Inflammatory macrophage treated with lipopolysaccharide for 1 hour (primary cell): ENCODE data around the gene C2orf68.
A peak's percentile ranks its signal among the peaks of the same experiment; 100 is the strongest.
"Not testable (repeated sequence)": the region's sequence is repeated elsewhere in the genome, so short reads cannot be mapped to it uniquely, and the experiment has no call there.

Experiments
- DNase-seq, 2 donors: peaks; one replicate each; pipeline ENCODE4 v3.0.0-alpha.2; 2020 to 2022

The C2orf68 gene, protein sequence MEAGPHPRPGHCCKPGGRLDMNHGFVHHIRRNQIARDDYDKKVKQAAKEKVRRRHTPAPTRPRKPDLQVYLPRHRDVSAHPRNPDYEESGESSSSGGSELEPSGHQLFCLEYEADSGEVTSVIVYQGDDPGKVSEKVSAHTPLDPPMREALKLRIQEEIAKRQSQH

GRCh38 chr2:85611705-85612587 lies at the start of gene C2orf68:
TSS of gene C2orf68 (minus strand) at chr2:85612066. CDS start at chr2:85611984, 82 bp downstream.
- DNase-seq, result peak; percentile 83 to 90

- DNase-seq, result no peak
Measured at GRCh38 chr2:85661139-85661858, 49.4 kb upstream of the C2orf68 start.

DNA sequence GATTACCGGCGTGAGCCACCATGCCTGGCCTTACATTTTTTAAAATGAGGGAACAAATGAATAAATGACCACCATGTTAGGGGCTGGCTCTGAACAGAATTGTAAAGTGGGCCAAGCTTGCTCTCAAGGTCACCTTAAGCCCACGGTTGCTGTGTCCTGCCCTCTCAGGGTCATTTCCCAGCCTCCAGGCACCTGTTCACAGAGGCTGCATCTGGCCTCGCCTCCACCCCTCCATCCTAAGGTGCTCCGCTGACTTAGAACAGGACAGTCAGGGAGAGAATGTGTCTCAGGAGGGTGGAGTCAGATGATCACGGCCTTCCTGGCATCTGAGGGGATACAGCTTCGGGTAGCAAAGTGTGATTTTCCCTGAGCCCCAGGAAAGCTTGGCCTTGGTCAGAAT lies 48.9 kb upstream of the C2orf68 start:
- DNase-seq, result no peak

DNA sequence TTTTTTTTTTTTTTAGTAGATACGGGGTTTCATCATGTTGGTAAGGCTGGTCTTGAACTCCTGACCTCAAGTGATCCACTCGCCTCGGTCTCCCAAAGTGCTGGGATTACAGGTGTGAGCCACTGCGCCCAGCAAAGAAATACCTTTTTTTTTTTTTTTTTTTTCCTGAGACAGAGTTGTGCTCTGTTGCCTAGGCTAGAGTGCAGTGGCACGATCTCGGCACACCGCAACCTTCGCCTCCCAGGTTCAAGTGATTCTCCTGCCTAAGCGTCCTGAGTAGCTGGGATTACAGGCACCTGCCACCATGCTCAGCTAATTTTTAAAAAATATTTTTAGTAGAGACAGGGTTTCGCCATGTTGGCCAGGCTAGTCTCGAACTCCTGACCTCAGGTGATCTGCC lies 48.4 kb upstream of the C2orf68 start:
- DNase-seq, result not testable (repeated sequence)

DNA sequence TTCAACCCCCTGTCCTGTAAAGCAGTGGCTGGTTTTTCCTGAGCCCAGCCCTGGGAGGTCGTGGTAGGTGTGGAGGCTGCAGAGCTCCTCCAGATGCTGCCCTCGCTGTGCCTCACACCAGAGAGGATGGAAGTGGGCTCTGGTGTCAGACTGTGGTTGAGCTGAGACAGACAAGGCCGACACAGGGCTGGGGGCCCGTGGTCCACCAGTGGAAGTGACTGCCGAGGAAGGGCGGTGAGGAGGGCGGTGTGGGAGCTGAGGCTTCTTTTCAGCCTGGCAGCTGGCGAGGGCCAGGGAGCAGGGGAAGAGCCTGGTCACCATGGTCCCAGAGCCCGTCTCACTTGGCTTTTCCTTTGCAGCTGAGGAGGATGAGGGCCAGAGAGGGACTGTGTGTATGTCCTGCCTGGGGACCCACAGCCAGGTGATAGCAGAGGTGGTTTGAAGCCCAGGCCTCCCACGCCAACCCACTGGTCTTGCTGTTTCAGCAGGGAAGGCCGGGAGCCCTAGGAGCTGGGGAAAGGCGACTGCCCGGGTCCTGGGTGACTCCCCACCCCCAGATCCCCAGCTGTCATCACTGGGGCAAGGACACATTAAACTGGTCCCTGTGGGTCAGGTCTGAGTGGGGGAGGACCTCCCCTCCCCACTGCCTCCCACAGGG lies 47.6 kb upstream of the C2orf68 start:
- DNase-seq, result no peak

- not testable (repeated sequence) for DNase-seq
Measured at GRCh38 chr2:85657399-85657798, 45.5 kb upstream of the C2orf68 start.

GRCh38 chr2:85656468-85656867 lies 44.6 kb upstream of the C2orf68 start:
- no peak for DNase-seq

GRCh38 chr2:85655961-85656417 lies 44.1 kb upstream of the C2orf68 start:
- no peak for DNase-seq

- peak; percentile 35 to 38 for DNase-seq
Measured at GRCh38 chr2:85653996-85654395, 42.1 kb upstream of the C2orf68 start.

DNA sequence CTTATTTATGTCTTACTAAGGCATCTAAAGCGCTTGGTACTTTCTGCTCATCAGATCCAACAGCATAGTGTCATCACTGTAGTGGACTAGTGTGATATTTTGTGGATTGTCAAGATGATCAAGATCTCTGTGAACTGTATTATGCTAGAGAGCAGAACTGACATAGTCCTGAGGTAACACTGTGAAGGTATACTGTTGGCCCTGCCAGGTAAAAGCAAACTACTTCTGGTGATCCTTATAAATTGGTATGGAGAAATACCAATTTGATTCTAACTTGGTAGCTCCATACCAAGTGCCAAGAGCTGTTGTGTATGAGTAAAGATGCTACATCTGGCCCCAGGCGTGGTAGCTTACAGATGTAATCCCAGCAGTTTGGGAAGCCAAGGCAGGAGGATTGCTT lies 40.2 kb upstream of the C2orf68 start:
- no peak for DNase-seq

DNA sequence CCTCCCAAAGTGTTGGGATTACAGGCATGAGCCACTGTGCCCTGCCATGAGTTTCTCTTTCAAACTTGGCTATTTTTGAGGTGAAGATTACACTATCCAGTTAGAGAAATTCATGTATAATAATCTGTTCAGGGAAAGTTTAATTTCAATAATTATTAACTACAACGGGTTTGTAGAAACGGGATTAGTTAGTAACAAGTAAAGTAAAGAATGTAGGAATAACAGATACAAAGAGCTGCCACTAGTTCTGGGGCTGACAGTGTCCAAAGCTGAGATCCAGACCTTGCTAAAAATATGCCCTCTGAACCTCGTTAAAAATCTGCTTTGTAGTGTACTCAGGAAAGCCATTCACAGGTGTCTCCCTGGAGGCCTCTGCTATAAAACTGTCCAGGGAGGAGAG lies 39.2 kb upstream of the C2orf68 start:
- no peak for DNase-seq

GRCh38 chr2:85650456-85650855 lies 38.6 kb upstream of the C2orf68 start:
- no peak for DNase-seq

DNA sequence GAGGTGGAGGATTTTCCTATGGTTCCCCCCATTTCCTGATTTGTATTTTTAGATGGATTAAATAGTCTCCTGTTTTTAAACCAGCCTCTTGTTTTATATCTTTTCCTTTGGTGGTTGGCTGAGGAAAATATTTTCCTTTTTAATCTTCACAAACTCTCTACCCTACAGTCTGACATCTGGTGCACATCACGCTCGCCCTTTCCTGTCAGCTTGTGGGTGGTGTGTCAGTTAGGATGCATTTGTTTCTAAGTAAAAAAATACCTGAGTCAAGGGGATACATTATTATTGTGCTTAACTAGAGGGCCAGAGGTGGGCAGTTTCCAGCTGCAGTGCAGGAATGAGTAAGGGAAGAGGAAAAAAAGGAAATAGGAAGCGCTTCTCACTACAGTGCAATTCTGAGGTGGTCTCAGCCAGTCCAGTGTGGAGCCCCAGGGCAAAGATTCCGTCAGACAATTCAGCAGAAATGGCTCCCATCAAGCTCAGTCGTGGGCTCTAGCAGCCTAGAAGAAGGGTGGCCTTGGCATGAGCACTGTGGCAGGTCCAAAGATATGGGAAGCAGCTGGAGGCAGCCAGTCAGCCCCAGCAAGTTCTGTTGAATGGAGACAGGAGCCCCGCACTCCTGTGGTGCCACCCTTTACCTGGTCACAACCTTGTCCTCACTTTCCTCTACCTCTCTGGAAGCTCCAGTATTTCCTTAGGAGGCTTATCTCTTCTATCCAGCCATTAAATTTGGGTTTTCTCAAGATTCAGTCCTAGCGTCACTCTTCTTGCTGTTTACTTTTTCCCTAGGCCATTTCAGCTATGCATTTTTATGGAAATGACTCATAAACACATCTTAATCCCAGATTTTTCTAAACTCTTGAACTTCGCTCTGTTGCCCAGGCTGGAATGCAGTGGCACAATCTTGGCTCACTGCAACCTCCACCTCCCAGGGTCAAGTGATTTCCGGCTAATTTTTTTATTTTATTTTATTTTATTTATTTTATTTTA lies 37.6 kb upstream of the C2orf68 start:
- DNase-seq, result no peak

- peak; percentile 23 to 51 for DNase-seq
Measured at GRCh38 chr2:85648619-85649018, 36.8 kb upstream of the C2orf68 start.

DNA sequence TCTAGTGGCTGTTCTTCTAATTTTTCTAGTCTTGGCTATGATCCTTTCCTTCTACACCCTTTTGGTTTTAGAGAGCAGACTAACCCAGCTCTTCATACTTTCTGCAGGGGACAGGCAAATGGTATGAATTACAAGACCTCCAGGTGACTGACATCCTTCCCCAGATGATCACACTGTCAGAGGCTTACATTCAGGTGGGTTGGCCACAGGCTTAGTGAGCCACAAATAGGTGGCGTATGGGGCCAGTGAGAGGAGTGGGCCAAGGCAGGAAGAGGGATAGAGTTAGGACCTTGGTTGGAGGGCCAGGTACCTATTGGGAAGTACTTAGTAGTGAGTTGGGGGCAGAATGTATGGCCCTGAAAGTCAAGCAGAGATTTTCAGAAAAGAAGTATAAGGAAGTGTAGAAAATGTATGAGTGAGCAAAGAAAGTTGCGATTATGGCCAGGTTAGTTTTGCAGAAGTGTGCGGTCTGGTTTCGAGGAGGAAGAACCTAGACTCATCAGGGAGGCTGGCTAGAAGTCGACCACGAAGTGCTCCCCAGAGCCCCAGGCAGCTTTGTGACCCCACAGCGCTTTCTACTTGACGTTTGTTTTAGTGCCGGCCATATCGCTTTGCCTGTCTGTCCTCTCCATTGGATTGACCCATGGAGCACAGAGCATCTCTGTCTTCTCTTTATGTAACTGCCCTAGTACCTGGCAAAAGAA lies 36.1 kb upstream of the C2orf68 start:
- no peak for DNase-seq

DNA sequence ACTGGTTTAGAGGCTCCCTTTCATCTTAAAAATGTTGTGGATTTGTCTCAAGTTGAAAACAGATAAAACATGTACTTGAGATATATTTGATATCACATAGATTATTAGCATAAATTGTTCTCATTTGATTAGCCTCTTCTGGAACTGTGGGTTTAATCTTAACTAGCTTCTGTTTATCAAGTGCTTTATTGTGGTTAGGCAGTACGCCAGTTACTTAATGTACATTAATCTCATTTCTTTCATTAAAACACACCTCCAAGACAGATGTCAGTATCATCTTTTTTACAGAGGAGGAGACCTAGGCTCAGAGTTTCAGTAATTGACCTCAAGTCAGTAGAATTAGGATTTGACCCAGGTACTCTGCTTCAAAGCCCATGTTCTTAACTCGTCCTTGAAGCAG lies 34.3 kb upstream of the C2orf68 start:
- no peak for DNase-seq

DNA sequence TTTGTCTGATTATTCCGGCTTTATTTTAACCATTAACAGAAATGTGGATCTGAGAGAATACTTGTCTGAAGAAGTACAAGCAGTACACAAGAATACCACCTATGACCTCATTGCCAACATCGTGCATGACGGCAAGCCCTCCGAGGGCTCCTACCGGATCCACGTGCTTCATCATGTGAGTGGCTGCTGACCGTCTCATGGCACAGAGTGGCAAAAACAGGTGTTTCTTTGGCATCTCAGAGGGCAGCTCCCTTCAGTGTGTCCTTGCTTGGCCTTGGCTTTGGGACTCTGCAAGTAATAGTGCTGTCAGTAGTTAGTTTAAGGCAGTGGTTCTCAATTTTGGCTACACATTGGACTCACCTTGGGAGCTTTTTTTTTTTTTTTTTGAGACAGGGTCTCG lies 33.0 kb upstream of the C2orf68 start:
- DNase-seq, result no peak

GRCh38 chr2:85642725-85643124 lies 30.9 kb upstream of the C2orf68 start:
- DNase-seq, result no peak

- no peak for DNase-seq
Measured at GRCh38 chr2:85635636-85636035, 23.8 kb upstream of the C2orf68 start.

DNA sequence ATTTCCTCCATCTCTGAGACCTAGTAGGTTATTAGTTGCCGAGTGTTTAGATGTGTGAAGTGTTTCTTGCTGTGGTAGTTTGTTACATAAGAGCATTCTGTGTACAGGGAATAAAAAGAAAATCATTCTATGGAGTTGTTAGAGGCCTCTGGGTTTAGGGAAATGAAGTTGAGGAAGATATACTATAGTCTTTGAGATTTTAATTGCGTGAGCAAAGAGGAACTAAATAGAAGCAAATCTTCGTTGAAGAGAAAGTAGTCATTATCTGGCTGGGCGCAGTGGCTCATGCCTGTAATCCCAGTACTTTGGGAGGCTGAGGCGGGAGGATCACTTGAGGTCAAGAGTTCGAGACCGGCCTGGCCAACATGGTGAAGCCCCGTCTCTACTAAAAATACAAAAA lies 23.1 kb upstream of the C2orf68 start:
- DNase-seq, result peak; percentile 16 to 19

DNA sequence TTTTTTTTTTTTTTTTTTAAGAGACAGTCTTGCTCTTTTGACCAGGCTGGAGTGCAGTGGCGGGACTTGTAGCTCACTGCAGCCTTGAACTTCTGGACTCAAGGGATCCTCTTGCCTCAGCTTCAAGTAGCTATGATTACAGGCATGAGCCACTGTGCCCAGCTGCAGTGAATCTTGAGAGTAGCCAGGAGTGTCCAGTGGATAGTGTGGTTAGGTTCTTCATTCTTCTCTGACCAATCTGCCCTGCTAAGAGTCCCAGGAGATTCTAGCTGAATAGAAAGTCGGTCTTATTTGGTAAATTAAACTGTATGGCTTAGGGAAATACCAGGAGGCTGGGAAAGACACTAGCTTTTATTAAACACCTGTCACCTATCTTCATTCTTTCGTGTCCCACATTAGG lies 19.4 kb upstream of the C2orf68 start:
- no peak for DNase-seq
